Astrocyte (in vitro differentiated cells and primary cell): ENCODE measurements around the gene RPUSD3. TPM values are rescaled to one million over a fixed set of nuclear protein-coding genes. Genes with fewer than 3 reads are reported as not detected.

Source experiments
- DNase-seq: peaks from one replicate; pipeline ENCODE4 v3.0.0-alpha.2; 2010; ENCODE audit warnings: low read depth
- FAIRE-seq: peaks from 2 replicates; lab custom pipeline; 2011; peaks lifted over from hg19 to GRCh38; lab: Jason Lieb, UNC
- H2AFZ ChIP-seq: 2 replicates; pipeline ENCODE4 v1.6.0; 2012; ENCODE audit warnings: low read depth, low read length, inconsistent platforms
- H3K27ac ChIP-seq: 2 replicates; pipeline ENCODE4 v1.5.1; 2011; ENCODE audit warnings: low read depth, low read length, inconsistent platforms
- H3K27me3 ChIP-seq: 2 replicates; pipeline ENCODE4 v1.6.0; 2011; ENCODE audit warnings: low read length, inconsistent platforms; ENCODE audit not compliant: insufficient read depth
- H3K36me3 ChIP-seq: 2 replicates; pipeline ENCODE4 v1.5.1; 2011; ENCODE audit warnings: low read length, inconsistent platforms; ENCODE audit not compliant: insufficient read depth
- H3K4me1 ChIP-seq: 2 replicates; pipeline ENCODE4 v1.5.1; 2011; ENCODE audit warnings: low read length, inconsistent platforms; ENCODE audit not compliant: insufficient read depth
- H3K4me2 ChIP-seq: 2 replicates; pipeline ENCODE4 v1.6.0; 2012; ENCODE audit warnings: low read length, inconsistent platforms
- H3K4me3 ChIP-seq: 2 replicates; pipeline ENCODE4 v1.5.1; 2011; ENCODE audit warnings: low read depth, mild to moderate bottlenecking, low read length, inconsistent platforms; ENCODE audit not compliant: insufficient read depth
- H3K79me2 ChIP-seq: 2 replicates; pipeline ENCODE4 v1.6.0; 2012; ENCODE audit warnings: mild to moderate bottlenecking, low read length, inconsistent platforms; ENCODE audit not compliant: insufficient read depth
- H3K9ac ChIP-seq: 2 replicates; pipeline ENCODE4 v1.6.0; 2012; ENCODE audit warnings: mild to moderate bottlenecking, low read length, inconsistent platforms
- H3K9me3 ChIP-seq: 2 replicates; pipeline ENCODE4 v1.5.1; 2012; ENCODE audit warnings: low read depth, mild to moderate bottlenecking, low read length, inconsistent platforms; ENCODE audit not compliant: insufficient read depth
- H4K20me1 ChIP-seq: 2 replicates; pipeline ENCODE4 v1.6.0; 2012; ENCODE audit warnings: low read length, inconsistent platforms; ENCODE audit not compliant: insufficient read depth
- H3K27ac Mint-ChIP-seq: one replicate; pipeline ENCODE4 v1.8.0; 2021; ENCODE audit warnings: mild to moderate bottlenecking, mixed read lengths; ENCODE audit not compliant: unreplicated experiment
- H3K27me3 Mint-ChIP-seq: one replicate; pipeline ENCODE4 v1.8.0; 2021; ENCODE audit warnings: low read depth, mixed read lengths; ENCODE audit not compliant: unreplicated experiment
- H3K36me3 Mint-ChIP-seq: one replicate; pipeline ENCODE4 v1.8.0; 2021; ENCODE audit warnings: low read depth, mixed read lengths; ENCODE audit not compliant: unreplicated experiment
- H3K4me1 Mint-ChIP-seq: one replicate; pipeline ENCODE4 v1.8.0; 2021; ENCODE audit warnings: low read depth, mixed read lengths; ENCODE audit not compliant: unreplicated experiment
- H3K4me3 Mint-ChIP-seq: one replicate; pipeline ENCODE4 v1.8.0; 2021; ENCODE audit warnings: mild to moderate bottlenecking, moderate library complexity, mixed read lengths; ENCODE audit not compliant: unreplicated experiment
- H3K9me3 Mint-ChIP-seq: one replicate; pipeline ENCODE4 v1.8.0; 2021; ENCODE audit warnings: mild to moderate bottlenecking, mixed read lengths; ENCODE audit not compliant: unreplicated experiment
- EZH2 ChIP-seq: IDR thresholded peaks from 2 replicates; pipeline ENCODE4 v1.6.1; 2012; ENCODE audit warnings: mild to moderate bottlenecking, low read length, inconsistent platforms; ENCODE audit not compliant: insufficient read depth
- total RNA-seq: library from RNA; stranded (reverse); gene quantifications from 2 replicates; pipeline ENCODE4 v1.2.1, GENCODE V29; 2021
- TF ChIP-seq, protein P1 (sequence below): IDR thresholded peaks from 2 replicates; pipeline ENCODE4 v1.5.1; 2011; ENCODE audit warnings: low read depth, mild to moderate bottlenecking, inconsistent platforms, low read length, moderate library complexity; ENCODE audit not compliant: insufficient read depth

The RPUSD3 gene
- total RNA-seq, 1 donor from 2014 or later, result 35.4 TPM

DNA sequence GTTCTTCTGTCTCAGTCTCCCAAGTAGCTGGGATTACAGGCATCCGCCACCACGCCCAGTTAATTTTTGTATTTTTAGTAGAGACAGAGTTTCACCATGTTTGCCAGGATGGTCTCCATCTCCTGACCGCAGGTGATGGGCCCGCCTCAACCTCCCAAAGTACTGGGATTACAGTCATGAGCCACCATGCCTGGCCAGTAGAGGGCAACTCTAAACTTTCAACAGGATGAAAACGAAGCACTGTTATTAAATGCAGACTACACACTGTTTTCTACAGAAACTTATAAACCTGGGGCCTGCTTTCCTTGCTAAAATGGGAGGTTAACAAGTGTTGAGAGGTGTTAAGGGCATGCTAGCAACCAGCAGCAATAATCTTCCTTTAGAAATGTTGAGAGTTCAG, 43.3 kb downstream of the RPUSD3 start:
- Mint-ChIP-seq H3K27ac (no peak overlapping the region), H3K36me3 (peaks cover 34% of the 10 kb centered on the region), H3K4me3 (no peak overlapping the region), H3K9me3 (no peaks in the 10 kb centered on the region), H3K4me1 (peaks cover 17% of the 10 kb centered on the region), H3K27me3 (no peaks in the 10 kb centered on the region)
- Histone ChIP-seq H3K9me3 (no peaks in the 10 kb centered on the region), H3K27ac (no peak overlapping the region), H2AFZ (no peak overlapping the region), H3K4me2 (no peak overlapping the region), H3K36me3 (peaks cover 64% of the 10 kb centered on the region), H4K20me1 (peaks cover 77% of the 10 kb centered on the region), H3K9ac (no peak overlapping the region), H3K4me3 (no peak overlapping the region), H3K4me1 (no peaks in the 10 kb centered on the region), H3K79me2 (peaks cover 63% of the 10 kb centered on the region), H3K27me3 (no peaks in the 10 kb centered on the region)
- no peak for DNase-seq
- no peak for FAIRE-seq
- TF ChIP-seq, protein P1, sequence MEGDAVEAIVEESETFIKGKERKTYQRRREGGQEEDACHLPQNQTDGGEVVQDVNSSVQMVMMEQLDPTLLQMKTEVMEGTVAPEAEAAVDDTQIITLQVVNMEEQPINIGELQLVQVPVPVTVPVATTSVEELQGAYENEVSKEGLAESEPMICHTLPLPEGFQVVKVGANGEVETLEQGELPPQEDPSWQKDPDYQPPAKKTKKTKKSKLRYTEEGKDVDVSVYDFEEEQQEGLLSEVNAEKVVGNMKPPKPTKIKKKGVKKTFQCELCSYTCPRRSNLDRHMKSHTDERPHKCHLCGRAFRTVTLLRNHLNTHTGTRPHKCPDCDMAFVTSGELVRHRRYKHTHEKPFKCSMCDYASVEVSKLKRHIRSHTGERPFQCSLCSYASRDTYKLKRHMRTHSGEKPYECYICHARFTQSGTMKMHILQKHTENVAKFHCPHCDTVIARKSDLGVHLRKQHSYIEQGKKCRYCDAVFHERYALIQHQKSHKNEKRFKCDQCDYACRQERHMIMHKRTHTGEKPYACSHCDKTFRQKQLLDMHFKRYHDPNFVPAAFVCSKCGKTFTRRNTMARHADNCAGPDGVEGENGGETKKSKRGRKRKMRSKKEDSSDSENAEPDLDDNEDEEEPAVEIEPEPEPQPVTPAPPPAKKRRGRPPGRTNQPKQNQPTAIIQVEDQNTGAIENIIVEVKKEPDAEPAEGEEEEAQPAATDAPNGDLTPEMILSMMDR, result peak; percentile 15
- TF ChIP-seq EZH2, result no peak

DNA sequence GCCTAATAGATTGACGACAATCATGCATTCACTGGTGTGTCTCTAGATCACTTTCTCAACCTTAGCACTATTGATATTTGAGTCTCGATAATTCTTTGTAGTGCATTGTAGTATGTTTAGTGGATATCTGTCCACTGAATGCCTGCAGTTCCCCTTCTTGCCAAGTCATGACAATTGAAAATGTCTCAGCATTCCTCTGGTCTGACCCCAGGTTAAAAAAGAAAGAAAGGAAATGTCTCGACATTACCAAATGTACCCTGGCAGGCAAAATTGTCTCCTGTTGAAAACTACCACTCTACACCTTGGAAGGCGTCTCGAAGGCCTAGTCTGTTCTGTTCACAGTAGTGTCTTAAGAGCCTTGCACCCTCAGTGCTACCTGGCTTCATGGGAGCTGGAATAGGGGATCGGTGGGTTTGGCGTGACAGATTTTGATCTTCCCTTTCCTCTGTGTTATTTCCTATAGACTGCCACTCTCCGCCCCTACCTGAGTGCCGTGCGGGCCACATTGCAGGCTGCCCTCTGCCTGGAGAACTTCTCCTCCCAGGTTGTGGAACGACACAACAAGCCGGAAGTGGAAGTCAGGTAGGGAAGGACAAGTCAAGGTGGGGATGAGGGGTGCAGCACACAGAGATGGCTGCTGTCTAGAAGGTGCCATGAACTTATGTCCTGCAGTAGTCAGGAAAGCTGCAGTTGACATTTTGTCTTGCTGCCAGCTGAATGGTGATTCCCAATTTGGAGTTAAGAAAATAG, 46.4 kb downstream of the RPUSD3 start:
- DNase-seq, result no peak
- Mint-ChIP-seq H3K27me3 (no peaks in the 10 kb centered on the region), H3K27ac (no peak overlapping the region), H3K4me1 (peaks cover 22% of the 10 kb centered on the region), H3K4me3 (no peak overlapping the region), H3K36me3 (peaks cover 26% of the 10 kb centered on the region), H3K9me3 (no peaks in the 10 kb centered on the region)
- H3K27me3 ChIP-seq, result no peaks in the 10 kb centered on the region
- H3K79me2 ChIP-seq, result peaks cover 74% of the 10 kb centered on the region
- peaks cover 8% of the 10 kb centered on the region for H3K4me1 ChIP-seq
- H3K4me2 ChIP-seq, result no peak overlapping the region
- no peak overlapping the region for H2AFZ ChIP-seq
- peaks cover 63% of the 10 kb centered on the region for H4K20me1 ChIP-seq
- no peak overlapping the region for H3K4me3 ChIP-seq
- peak overlapping the region; percentile 33 for H3K9ac ChIP-seq
- H3K9me3 ChIP-seq, result no peaks in the 10 kb centered on the region
- no peak for FAIRE-seq
- H3K36me3 ChIP-seq, result peaks cover 47% of the 10 kb centered on the region
- no peak overlapping the region for H3K27ac ChIP-seq
- no peak for TF ChIP-seq EZH2
- TF ChIP-seq, protein P1, result no peak

DNA sequence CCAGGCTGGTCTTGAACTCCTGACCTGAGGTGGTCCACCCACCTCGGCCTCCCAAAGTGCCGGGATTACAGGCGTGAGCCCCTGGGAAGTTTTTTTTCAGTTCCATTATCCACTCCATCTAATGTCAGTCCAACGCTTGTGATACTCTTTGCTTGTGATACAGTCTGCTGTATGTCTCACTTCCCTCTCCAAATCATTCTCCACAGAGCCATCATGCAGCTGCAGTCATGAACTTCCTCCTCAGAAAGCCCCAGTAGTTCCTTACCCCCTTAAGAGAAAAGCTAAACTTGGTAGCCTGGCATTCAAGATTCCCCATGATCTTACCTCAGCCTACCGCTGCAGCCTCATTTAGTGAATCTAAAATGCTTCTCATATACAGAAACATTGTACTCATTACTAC, 48.6 kb downstream of the RPUSD3 start:
- H3K27ac ChIP-seq, result no peak overlapping the region
- H3K4me3 ChIP-seq, result no peak overlapping the region
- H4K20me1 ChIP-seq, result peaks cover 52% of the 10 kb centered on the region
- H3K27me3 ChIP-seq, result no peaks in the 10 kb centered on the region
- peaks cover 15% of the 10 kb centered on the region for H3K4me1 ChIP-seq
- peak overlapping the region; percentile 3 for H3K9ac ChIP-seq
- TF ChIP-seq EZH2, result no peak
- TF ChIP-seq, protein P1, result no peak
- H2AFZ ChIP-seq, result no peak overlapping the region
- peaks cover 86% of the 10 kb centered on the region for H3K79me2 ChIP-seq
- Mint-ChIP-seq H3K9me3 (no peaks in the 10 kb centered on the region), H3K36me3 (peaks cover 22% of the 10 kb centered on the region), H3K27me3 (no peaks in the 10 kb centered on the region), H3K4me1 (peaks cover 34% of the 10 kb centered on the region), H3K4me3 (peak overlapping the region; percentile 58), H3K27ac (peak overlapping the region; percentile 60)
- no peak overlapping the region for H3K4me2 ChIP-seq
- FAIRE-seq (no peak), DNase-seq (no peak)
- peaks cover 34% of the 10 kb centered on the region for H3K36me3 ChIP-seq
- no peaks in the 10 kb centered on the region for H3K9me3 ChIP-seq
